Right renal pelvis (tissue), 4 donors: ENCODE data around the gene LSM2. TPM values are rescaled to one million over a fixed set of nuclear protein-coding genes. Genes with fewer than 3 reads are reported as not detected.

ENCODE experiments used
- DNase-seq, 4 donors: peaks; one replicate each; pipeline ENCODE4 v3.0.0-alpha.2; 2013; ENCODE audit warnings: low read depth in 4 of 4, low spot score in 3 of 4, missing footprints in 1 of 4
- polyA plus RNA-seq, 4 donors: library from polyadenylated mRNA; unstranded; fragments of 120-200 nt; gene quantifications; one replicate each; pipeline ENCODE4 v1.2.1, GENCODE V29; 2013; ENCODE audit not compliant: insufficient read length in 4 of 4

Gene LSM2
- polyA plus RNA-seq, 4 donors: 82.9 to 92.5 (median 84.0) TPM

DNA sequence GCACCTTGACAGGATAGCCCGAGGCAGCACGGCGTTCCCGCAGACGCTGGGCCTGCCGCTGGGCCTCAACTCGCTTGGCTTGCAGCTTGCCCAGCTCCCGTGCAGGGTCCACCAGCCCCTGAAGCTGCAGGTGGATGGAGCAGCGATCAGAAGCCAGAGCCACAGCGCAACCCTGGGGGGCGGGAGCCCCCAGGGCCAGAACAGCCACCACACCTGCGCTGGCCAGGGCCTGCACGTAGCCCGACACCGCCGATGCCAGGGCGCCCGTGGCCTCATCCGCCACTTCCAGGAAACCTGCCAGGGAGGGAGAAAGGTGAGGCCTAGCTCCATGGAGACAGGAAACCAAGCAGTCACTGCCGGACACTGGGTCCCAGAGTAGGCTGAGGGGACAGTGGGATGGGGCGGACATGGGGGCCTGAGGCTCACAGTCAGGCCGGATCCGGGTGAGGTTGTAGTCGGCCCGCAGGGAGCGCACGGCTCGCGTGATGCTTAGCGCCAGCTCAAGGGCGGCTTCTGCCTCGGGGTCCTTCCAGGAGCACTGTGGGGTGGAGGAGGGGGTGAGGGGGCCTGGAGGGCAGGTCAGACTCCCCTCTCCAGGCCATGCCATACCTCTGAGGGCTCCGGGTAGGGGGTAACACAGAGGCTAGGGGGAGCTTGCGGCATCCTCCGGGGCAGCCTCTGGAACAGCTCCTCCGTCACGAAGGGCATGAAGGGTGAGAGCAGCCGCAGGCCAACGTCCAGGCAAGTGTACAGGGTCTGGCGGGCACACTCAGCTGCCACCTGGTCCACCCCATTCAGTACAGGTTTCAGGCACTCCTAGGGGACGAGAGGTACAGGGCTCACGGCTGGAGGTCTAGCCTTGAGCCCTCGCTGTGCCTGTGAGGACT, 27.5 kb downstream of the LSM2 start:
- DNase-seq: no peak

GRCh38 chr6:31778193-31778592, 28.6 kb downstream of the LSM2 start:
- DNase-seq: no peak

DNA sequence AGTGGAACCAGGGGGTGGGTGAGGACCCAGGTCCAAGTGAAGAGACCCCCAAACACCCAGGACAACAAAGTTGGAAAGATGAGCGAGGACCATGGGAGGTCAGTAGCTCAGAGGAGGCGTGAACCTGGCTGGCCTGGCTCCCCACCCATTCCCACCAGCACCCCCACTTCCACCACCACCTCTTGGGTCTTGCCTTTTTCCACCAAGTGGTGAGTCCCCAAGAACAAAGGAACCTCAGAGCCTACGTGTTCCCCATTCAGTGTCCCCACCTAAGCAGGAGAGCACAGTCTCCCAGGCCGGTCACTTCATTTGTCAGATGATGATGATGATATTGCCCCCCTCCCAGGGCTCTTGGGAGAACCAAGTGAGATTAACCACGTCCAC, 29.1 kb downstream of the LSM2 start:
- no peak for DNase-seq

DNA sequence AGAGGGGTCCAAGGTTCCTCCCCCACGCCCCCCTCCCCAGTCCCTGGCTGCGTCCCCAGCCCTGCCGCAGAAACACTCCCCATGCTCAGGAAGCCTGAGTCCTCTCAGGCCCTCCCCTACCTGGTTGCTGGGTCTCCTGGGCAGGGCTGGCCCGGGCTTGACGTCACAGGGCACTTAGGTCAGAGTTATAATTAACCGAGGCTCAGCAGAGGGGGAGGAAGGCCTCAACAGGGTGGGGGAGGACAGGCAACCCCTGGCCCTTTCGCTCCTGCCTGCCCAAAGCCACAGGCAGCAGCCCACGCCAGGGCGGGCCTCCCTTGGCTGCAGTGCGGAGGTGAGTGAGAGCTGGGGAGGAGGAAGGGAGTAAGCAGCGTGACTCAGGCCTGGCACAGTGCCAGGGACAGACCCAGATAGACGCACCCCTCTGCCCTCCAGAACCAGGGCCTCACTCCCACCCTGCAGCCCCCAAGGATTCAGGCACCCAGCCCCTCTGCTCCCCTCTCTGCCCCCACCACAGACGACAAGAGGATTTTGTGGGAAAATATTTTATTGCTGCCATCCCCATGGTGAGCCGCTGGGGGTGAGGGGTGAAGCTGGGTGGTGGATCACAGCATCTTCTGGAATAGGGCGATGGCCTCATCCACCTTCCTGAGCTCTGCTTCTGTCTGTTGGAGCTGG, 29.6 kb downstream of the LSM2 start, which contains the start of gene VWA7:
Gene VWA7 (minus strand): TSS at position 340 of the 678 bp plus-strand sequence. CDS start 549 bp downstream, outside the sequence.
- peak; percentile 67 to 85 (median 71) for DNase-seq

DNA sequence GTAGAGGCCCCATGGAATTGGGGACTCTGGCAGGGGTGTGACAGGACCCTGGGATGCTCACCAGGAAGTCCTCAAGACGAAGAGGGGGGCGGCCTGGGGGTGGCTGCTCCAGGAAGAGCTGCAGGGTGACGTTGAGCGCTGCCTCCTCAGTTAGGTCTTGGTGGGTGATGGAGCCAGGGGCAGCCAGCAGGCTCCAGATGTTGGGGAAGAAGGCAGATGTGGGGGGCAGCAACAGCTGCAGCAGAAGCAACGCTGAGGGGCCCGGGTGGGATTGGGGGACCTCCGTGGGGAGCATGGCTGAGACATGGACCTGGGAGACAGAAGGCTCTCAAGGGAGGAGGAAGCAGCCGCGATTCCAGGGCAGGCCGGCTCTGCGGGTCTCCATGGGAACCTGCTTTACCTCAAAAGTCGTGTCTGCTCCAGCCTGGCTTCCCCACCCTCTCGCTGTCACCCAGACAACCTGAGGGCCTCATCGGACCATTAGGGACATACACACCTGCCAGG, 30.2 kb downstream of the LSM2 start:
- no peak for DNase-seq

- DNase-seq: no peak
Measured at GRCh38 chr6:31775633-31776484, 30.9 kb downstream of the LSM2 start.

DNA sequence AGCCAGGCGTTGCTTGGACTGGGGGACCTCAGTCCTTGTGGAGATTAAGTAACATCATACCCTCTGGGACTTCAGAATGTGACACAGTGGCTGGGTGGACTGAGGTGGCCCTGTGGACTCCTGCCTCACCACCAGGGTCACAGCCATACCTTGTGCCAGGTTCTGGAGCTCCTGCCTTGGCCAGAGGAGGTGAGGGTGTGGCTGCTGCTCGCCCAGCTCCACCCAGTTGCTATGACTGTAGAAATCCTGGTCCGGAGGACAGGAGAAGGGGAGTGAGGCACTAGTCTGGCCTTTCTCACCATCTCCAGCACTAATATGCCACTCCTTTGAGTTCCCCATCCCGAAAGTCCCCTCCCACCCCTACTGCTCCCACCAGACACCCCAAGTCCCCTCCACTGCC, 31.6 kb downstream of the LSM2 start:
- DNase-seq: no peak

DNA sequence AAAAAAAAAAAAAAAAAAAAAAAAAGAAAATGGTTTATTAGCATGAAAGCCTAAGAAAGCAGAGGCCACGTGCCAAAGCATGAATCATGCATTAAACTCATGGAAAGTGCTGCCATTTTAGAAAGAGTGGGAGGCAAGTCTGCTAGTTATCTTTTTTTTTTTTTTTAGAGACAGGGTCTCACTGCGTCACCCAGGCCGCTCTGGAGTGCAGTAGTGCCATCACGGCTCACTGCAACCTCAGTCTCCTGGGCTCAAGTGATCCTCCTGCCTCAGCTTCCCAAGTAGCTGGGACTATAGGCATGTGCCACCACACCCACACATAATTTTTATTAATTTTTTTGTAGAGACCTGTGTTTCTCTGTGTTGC, 34.8 kb downstream of the LSM2 start:
- no peak for DNase-seq

DNA sequence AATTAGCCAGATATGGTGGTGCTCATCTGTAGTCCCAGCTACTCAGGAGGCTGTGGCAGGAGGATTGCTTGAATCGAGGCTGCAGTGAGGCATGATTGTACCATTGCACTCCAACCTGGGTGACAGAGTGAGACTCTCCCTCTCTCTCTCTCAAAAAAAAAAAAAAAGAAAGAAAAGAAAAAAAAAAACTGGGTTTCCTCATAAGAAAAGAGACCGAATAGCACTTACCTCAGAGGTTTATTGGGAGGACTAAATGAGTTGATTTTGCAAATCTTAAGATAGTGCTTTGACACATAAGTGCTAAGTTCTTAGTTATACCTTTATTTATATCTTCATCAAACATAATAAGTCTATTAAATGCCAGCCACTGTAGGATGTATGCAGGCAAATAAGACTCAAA, 35.9 kb downstream of the LSM2 start:
- no peak for DNase-seq

DNA sequence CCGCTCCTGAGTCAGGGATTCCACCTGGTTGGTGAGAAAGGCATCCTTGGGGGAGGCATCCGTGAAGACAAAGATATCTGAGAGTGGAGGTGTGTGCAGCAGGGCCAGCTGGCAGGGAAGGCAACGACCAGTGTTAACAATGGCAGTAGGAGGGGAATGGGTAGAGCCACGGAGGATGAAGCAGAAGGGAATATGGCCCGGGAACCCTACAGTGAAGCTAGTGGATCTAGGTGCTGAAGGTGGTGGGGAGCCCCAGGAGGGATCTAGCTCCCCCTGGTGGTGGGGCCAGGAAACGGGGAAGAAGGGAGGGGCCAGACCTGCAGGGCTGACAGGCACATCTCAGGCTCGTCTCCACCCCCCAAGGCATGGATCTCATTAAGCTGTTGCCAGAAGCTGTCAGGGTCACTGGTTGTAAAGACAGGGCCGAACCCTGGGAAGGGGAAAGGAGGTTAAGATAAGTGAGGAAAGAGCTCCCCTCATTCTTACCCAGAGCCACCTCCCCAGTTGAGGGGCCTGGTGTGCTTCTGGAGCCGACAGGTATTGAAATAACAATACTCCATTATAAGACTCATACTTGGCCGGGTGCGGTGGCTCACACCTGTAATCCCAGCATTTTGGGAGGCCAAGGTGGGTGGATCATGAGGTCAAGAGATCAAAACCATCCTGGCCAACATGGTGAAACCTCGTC, 36.9 kb downstream of the LSM2 start:
- no peak for DNase-seq

GRCh38 chr6:31768363-31769257, 38.2 kb downstream of the LSM2 start:
- DNase-seq: no peak

DNA sequence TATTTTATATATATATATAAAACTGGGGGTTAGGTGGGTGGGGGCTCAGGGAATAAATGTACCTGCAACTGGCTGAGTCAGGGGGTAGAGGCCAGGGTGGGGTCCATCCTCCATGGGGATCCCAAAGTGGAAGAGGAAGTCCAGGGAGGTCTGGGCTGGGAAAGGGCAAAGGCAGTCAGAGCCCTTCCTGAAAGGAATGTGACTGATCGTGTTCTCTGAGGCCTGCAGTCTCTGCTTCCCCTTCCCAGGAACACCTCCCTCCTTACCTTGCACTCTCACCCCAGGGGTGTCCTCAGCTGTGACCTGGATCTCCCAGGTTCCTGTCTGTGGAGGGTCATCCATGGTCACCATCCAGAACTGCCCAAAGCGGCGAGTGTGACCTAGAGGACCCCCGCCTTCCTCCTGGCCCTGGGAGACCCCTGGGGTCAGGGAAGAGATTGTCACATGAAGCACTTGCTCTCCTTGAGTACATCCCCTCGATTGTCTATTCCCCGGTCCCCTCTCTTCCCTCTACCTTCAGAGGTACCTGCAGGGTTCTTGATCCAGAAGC, 39.6 kb downstream of the LSM2 start:
- DNase-seq: no peak

DNA sequence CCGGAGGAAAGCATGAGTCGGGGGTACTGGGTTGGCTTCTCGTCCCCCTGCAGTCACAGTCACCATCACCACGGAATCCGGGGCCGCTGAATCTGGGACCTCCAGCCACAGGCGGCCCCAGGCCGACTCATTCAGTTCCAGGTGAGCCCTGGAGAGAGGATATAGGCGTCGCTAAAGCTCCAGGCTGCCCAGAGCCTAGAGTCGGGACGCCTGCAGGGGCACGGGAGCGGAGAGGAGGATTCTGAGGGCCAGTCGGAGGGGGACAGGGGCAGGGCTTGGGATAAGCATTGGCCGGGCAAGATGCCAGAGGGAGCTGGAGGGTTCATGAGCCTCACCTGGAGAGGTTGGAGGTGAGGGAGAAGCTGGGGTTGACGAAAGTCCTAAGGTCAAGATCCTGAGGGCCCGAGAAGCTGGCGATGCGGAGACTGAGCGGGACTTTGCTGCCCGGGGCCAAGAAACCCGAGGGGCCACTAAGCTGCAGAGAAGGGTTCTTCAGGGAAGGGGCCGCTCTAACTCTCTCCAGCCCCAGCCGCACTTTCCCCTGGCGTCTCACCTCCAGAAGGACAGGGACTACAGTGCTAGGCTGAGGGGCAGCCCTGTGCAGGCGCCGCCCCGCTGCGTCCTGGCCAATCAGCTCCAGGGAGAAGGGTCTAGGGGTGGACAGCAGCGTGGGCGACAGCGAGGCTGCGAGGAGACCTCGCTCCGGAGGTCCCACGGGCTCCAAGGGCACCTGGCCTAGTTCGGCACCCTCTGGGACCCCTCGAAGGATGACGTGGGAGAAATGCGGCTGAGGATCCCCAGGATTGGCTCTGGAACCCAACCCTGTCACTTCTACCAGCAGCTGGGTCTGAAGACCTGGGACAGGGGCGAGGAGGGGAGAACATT, 40.6 kb downstream of the LSM2 start:
- DNase-seq: no peak

GRCh38 chr6:31765559-31765909, 41.2 kb downstream of the LSM2 start:
- DNase-seq: no peak

DNA sequence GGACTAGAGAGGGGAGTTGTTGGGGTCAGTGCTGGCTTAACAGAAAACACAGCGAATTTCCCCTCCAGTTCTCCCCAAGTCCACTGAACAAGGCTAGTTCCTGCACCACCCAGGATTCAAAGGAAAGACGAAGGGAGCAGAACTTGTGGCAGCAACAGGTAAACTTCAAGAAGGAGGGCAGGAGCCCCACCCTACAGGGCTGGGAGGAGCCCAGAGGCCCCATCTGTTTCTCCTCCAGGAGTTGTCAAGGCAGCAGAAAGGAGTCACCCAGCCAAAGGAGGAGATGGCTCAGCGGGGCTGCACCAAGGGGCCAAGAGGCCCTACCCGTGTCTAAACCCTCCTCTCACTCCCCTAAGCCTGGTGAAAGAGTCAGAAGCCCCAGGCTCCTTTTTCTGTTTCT, 42.6 kb downstream of the LSM2 start:
- no peak for DNase-seq

GRCh38 chr6:31763619-31763940, 43.2 kb downstream of the LSM2 start:
- DNase-seq: peak in 1 of 4 donors; percentile 22

DNA sequence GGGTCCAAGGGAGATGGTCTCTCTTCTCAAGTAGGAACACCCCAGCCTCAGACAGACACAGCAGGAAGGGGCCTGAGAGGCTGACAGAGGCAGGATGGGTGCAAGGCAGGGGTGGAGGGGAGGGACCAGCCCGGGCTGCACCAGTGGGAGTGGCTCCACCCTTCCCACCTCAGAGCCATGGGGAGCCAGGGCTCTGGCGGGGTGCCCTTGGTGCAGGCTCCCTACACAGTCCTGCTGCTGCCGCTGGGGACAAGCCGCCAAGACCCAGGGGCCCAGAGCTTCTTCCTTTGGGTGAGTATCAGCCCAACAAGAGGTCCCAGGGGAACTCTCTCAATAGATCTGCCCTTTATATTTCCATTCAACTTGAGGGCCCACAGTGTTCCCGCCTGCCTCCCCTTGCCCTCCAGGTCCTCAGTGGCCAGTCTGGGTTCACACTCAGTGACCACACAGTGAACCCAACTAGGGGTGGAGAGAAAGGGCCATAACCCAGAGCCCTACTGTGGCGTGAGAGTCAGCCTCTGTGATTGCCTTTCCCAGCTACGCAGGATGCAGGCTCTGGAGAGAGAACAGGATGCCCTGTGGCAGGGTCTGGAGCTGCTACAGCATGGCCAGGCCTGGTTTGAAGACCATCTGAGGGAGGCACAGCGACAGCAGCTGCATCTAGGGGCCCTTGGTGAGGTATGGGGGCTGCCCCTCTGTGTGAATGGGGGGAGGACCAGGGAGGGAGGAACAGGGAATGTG, 43.7 kb downstream of the LSM2 start:
- no peak for DNase-seq

DNA sequence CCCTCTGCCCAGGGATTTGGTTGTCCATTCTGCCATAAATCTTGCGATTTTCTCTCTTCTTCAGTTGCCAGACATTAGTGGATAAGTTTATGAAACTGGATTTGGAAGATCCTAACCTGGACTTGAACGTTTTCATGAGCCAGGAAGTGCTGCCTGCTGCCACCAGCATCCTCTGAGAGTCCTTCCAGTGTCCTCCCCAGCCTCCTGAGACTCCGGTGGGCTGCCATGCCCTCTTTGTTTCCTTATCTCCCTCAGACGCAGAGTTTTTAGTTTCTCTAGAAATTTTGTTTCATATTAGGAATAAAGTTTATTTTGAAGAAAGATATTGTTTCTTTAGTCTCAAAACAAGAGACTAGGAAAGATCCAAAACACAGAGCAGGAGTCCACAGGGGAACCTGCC, 44.4 kb downstream of the LSM2 start, which contains the start of gene SAPCD1:
Gene SAPCD1 (plus strand): TSS at position 301 of the 400 bp plus-strand sequence. CDS start 399 bp downstream, outside the sequence.
- DNase-seq: no peak
